Lower leg skin (tissue), 3 donors: ENCODE results near the gene WNT2B.

Experiments
- POLR2A ChIP-seq, 2 donors: fragments of 450-650 bp; IDR thresholded peaks; one replicate each; pipeline ENCODE4 v1.6.1; 2016 to 2017; ENCODE audit warnings: antibody characterized with exemption in 2 of 2, mild to moderate bottlenecking in 1 of 2, moderate library complexity in 1 of 2
- TF ChIP-seq, protein P1 (sequence below), 3 donors: fragments of 450-650 bp; IDR thresholded peaks; one replicate each; pipeline ENCODE4 v1.5.1; 2016; ENCODE audit warnings: antibody characterized with exemption in 3 of 3, mild to moderate bottlenecking in 3 of 3, moderate library complexity in 2 of 3

DNA sequence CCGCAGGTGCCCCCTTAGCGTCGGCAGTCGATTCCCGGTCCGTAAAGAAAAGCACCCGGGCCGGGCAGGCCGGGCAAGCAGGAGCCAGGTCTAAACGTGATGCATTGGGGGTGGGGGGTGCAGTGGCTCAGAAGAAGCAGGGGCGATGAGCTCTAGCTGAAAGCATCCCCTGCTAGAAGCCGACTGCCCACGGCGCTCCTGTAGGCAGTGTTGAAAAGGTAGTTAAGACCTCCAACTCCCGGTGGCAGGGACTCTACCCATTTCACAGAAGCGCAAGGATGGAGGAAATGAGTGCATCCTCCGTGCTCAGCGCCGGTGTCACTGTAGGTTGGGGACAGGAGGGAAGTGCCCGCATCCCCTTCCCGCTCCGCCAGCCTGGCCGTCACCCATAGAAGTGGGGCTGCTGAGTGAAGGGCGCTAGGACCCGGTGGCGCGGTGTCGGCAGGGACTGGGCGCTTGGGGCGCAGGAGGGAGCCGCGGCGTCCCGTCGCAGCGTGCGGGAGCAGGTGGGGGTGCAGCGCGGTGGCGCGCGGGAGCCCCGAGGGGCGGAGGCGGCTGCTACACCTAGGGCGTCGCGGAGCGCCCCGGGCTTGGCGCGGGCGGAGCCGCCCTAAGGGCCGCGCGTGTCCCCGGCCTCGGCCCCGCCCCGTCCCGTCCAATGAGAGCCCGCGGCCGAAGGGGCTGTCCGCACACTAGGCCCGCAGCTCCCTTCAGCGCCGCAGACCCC, at the start of gene WNT2B:
- TF ChIP-seq, protein P1, sequence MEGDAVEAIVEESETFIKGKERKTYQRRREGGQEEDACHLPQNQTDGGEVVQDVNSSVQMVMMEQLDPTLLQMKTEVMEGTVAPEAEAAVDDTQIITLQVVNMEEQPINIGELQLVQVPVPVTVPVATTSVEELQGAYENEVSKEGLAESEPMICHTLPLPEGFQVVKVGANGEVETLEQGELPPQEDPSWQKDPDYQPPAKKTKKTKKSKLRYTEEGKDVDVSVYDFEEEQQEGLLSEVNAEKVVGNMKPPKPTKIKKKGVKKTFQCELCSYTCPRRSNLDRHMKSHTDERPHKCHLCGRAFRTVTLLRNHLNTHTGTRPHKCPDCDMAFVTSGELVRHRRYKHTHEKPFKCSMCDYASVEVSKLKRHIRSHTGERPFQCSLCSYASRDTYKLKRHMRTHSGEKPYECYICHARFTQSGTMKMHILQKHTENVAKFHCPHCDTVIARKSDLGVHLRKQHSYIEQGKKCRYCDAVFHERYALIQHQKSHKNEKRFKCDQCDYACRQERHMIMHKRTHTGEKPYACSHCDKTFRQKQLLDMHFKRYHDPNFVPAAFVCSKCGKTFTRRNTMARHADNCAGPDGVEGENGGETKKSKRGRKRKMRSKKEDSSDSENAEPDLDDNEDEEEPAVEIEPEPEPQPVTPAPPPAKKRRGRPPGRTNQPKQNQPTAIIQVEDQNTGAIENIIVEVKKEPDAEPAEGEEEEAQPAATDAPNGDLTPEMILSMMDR (IDR thresholded peaks at IDR 0.05), result no peak
- TF ChIP-seq POLR2A (IDR thresholded peaks at IDR 0.05), result no peak
